CD1c-positive myeloid dendritic cell (primary cell): Measurements from ENCODE around the gene MAPK8.
"Not testable (repeated sequence)": the region's sequence is repeated elsewhere in the genome, so short reads cannot be mapped to it uniquely, and the experiment has no call there.

Source experiments
- DNase-seq: peaks from one replicate; pipeline ENCODE4 v3.0.0-alpha.2; 2016; ENCODE audit errors: extremely low spot score

MAPK8 gene

GRCh38 chr10:48418189-48418788 lies 111.8 kb downstream of the MAPK8 start:
- peak; percentile 27 for DNase-seq

GRCh38 chr10:48419714-48420113 lies 113.2 kb downstream of the MAPK8 start:
- DNase-seq, result no peak

GRCh38 chr10:48421862-48422261 lies 115.4 kb downstream of the MAPK8 start:
- DNase-seq, result not testable (repeated sequence)

GRCh38 chr10:48423884-48424283 lies 117.4 kb downstream of the MAPK8 start:
- DNase-seq, result no peak

- DNase-seq, result no peak
Measured at GRCh38 chr10:48428896-48429295, 122.4 kb downstream of the MAPK8 start.

- no peak for DNase-seq
Measured at GRCh38 chr10:48429309-48429708, 122.8 kb downstream of the MAPK8 start.

GRCh38 chr10:48430402-48430993 lies 124.0 kb downstream of the MAPK8 start:
- DNase-seq, result no peak

- DNase-seq, result no peak
Measured at GRCh38 chr10:48431871-48432270, 125.4 kb downstream of the MAPK8 start.

GRCh38 chr10:48437546-48437945 lies 131.1 kb downstream of the MAPK8 start:
- no peak for DNase-seq

- no peak for DNase-seq
Measured at GRCh38 chr10:48439031-48439430, 132.6 kb downstream of the MAPK8 start.

GRCh38 chr10:48439581-48440041 lies 133.1 kb downstream of the MAPK8 start:
- DNase-seq, result no peak

GRCh38 chr10:48440771-48441170 lies 134.3 kb downstream of the MAPK8 start:
- DNase-seq, result no peak

- DNase-seq, result no peak
Measured at GRCh38 chr10:48442090-48442808, 135.8 kb downstream of the MAPK8 start.

- no peak for DNase-seq
Measured at GRCh38 chr10:48442809-48443177, 136.3 kb downstream of the MAPK8 start.

GRCh38 chr10:48444266-48444665 lies 137.8 kb downstream of the MAPK8 start:
- DNase-seq, result peak; percentile 34

- no peak for DNase-seq
Measured at GRCh38 chr10:48444861-48445841, 138.7 kb downstream of the MAPK8 start.

GRCh38 chr10:48445932-48446331 lies 139.5 kb downstream of the MAPK8 start:
- no peak for DNase-seq

- peak; percentile 19 for DNase-seq
Measured at GRCh38 chr10:48446785-48447184, 140.3 kb downstream of the MAPK8 start.

GRCh38 chr10:48447356-48448215 lies 141.1 kb downstream of the MAPK8 start:
- no peak for DNase-seq

- DNase-seq, result no peak
Measured at GRCh38 chr10:48448796-48449195, 142.3 kb downstream of the MAPK8 start.
